ENCODE data around the gene SMURF1.
A peak's percentile ranks its signal among the peaks of the same experiment; 100 is the strongest.

Gene SMURF1

GRCh38 chr7:99083068-99083651 lies 60.7 kb downstream of the SMURF1 start:
- H4K8ac ChIP-seq (ENCODE audit: low read depth, low read length), result no peak overlapping the region
- no peak overlapping the region for H3K4ac ChIP-seq (ENCODE audit: low read length)
- peaks cover 2 to 8% of the 10 kb centered on the region in 2 donors for H3K9me3 ChIP-seq (replicated peaks in 1 of 2; ENCODE audit: control insufficient read depth in 2 of 2, insufficient read depth in 1 of 2, low read depth in 1 of 2, low read length in 2 of 2)
- H3K14ac ChIP-seq (ENCODE audit: low read length), result no peak overlapping the region
- H3K4me2 ChIP-seq (ENCODE audit: insufficient read depth, low read length, poor library complexity, severe bottlenecking), result no peak overlapping the region
- H2BK5ac ChIP-seq (ENCODE audit: low read length), result no peak overlapping the region
- H3K36me3 ChIP-seq (replicated peaks in 1 of 2; ENCODE audit: control insufficient read depth in 2 of 2, insufficient read depth in 2 of 2, low read length in 2 of 2), result peaks cover 0 to 3% of the 10 kb centered on the region in 2 donors
- peaks cover 5% of the 10 kb centered on the region for H3K79me1 ChIP-seq (ENCODE audit: low read depth, low read length)
- H2BK120ac ChIP-seq (ENCODE audit: low read depth, low read length), result no peak overlapping the region
- H3K27me3 ChIP-seq (ENCODE audit: control insufficient read depth in 3 of 3, insufficient read depth in 3 of 3, low read depth in 1 of 3, low read length in 3 of 3), result no peaks in the 10 kb centered on the region
- H3K9ac ChIP-seq (ENCODE audit: low read depth, low read length, poor library complexity), result no peak overlapping the region
- peaks cover 4 to 5% of the 10 kb centered on the region in 2 donors for H3K4me1 ChIP-seq (ENCODE audit: control insufficient read depth in 2 of 2, insufficient read depth in 1 of 2, low read depth in 1 of 2, low read length in 2 of 2)
- no peak for DNase-seq (ENCODE audit: low spot score)
- H2AFZ ChIP-seq (ENCODE audit: low read length), result no peak overlapping the region
- H3K27ac ChIP-seq (replicated peaks; ENCODE audit: low read length), result no peak overlapping the region
- H2BK12ac ChIP-seq (ENCODE audit: low read length), result no peak overlapping the region
- H3K23ac ChIP-seq (ENCODE audit: low read depth, low read length, poor library complexity), result no peak overlapping the region
- H2AK5ac ChIP-seq (ENCODE audit: low read depth, low read length), result no peak overlapping the region
- no peak overlapping the region for H4K91ac ChIP-seq (ENCODE audit: low read depth, low read length, poor library complexity)
- WGBS, 2 donors (ENCODE audit: extremely low coverage in 2 of 2, insufficient read length in 2 of 2, insufficient replicate concordance in 1 of 2), result no CpG with 5 or more reads among the region's 2 CpGs
- no peak overlapping the region for H2BK15ac ChIP-seq (ENCODE audit: low read length)
- no peak overlapping the region for H3K18ac ChIP-seq (ENCODE audit: low read length)
- H3K4me3 ChIP-seq (ENCODE audit: low read length in 2 of 2), result no peak overlapping the region

- WGBS, 2 donors (ENCODE audit: extremely low coverage in 2 of 2, insufficient read length in 2 of 2, insufficient replicate concordance in 1 of 2), result no CpG with 5 or more reads among the region's 6 CpGs
- no peak for DNase-seq (ENCODE audit: low spot score)
- no peak overlapping the region for H3K18ac ChIP-seq (ENCODE audit: low read length)
- no peak overlapping the region for H4K8ac ChIP-seq (ENCODE audit: low read depth, low read length)
- H3K4me2 ChIP-seq (ENCODE audit: insufficient read depth, low read length, poor library complexity, severe bottlenecking), result no peak overlapping the region
- H3K4me1 ChIP-seq (ENCODE audit: control insufficient read depth in 2 of 2, insufficient read depth in 1 of 2, low read depth in 1 of 2, low read length in 2 of 2), result peaks cover 4 to 5% of the 10 kb centered on the region in 2 donors
- H3K27ac ChIP-seq (replicated peaks; ENCODE audit: low read length), result no peak overlapping the region
- no peak overlapping the region for H3K9ac ChIP-seq (ENCODE audit: low read depth, low read length, poor library complexity)
- H3K4ac ChIP-seq (ENCODE audit: low read length), result no peak overlapping the region
- no peaks in the 10 kb centered on the region for H3K9me3 ChIP-seq (replicated peaks in 1 of 2; ENCODE audit: control insufficient read depth in 2 of 2, insufficient read depth in 1 of 2, low read depth in 1 of 2, low read length in 2 of 2)
- H3K36me3 ChIP-seq (replicated peaks in 1 of 2; ENCODE audit: control insufficient read depth in 2 of 2, insufficient read depth in 2 of 2, low read length in 2 of 2), result peaks cover 2 to 6% of the 10 kb centered on the region in 2 donors
- H3K14ac ChIP-seq (ENCODE audit: low read length), result no peak overlapping the region
- no peak overlapping the region for H2BK120ac ChIP-seq (ENCODE audit: low read depth, low read length)
- no peak overlapping the region for H4K91ac ChIP-seq (ENCODE audit: low read depth, low read length, poor library complexity)
- H3K27me3 ChIP-seq (ENCODE audit: control insufficient read depth in 3 of 3, insufficient read depth in 3 of 3, low read depth in 1 of 3, low read length in 3 of 3), result no peaks in the 10 kb centered on the region
- H2AFZ ChIP-seq (ENCODE audit: low read length), result no peak overlapping the region
- H3K79me1 ChIP-seq (ENCODE audit: low read depth, low read length), result peaks cover 7% of the 10 kb centered on the region
- no peak overlapping the region for H3K4me3 ChIP-seq (ENCODE audit: low read length in 2 of 2)
- no peak overlapping the region for H2BK5ac ChIP-seq (ENCODE audit: low read length)
- no peak overlapping the region for H2BK12ac ChIP-seq (ENCODE audit: low read length)
- H2BK15ac ChIP-seq (ENCODE audit: low read length), result no peak overlapping the region
- H3K23ac ChIP-seq (ENCODE audit: low read depth, low read length, poor library complexity), result no peak overlapping the region
- no peak overlapping the region for H2AK5ac ChIP-seq (ENCODE audit: low read depth, low read length)
Measured at GRCh38 chr7:99080679-99081078, 63.2 kb downstream of the SMURF1 start.

GRCh38 chr7:99079104-99079503 lies 64.8 kb downstream of the SMURF1 start:
- H2BK15ac ChIP-seq (ENCODE audit: low read length), result no peak overlapping the region
- H3K79me1 ChIP-seq (ENCODE audit: low read depth, low read length), result peaks cover 7% of the 10 kb centered on the region
- no peak overlapping the region for H3K27ac ChIP-seq (replicated peaks; ENCODE audit: low read length)
- H3K4me2 ChIP-seq (ENCODE audit: insufficient read depth, low read length, poor library complexity, severe bottlenecking), result no peak overlapping the region
- no peaks in the 10 kb centered on the region for H3K9me3 ChIP-seq (replicated peaks in 1 of 2; ENCODE audit: control insufficient read depth in 2 of 2, insufficient read depth in 1 of 2, low read depth in 1 of 2, low read length in 2 of 2)
- H3K4me1 ChIP-seq (ENCODE audit: control insufficient read depth in 2 of 2, insufficient read depth in 1 of 2, low read depth in 1 of 2, low read length in 2 of 2), result peaks cover 4 to 5% of the 10 kb centered on the region in 2 donors
- no CpG with 5 or more reads among the region's 9 CpGs for WGBS, 2 donors (ENCODE audit: extremely low coverage in 2 of 2, insufficient read length in 2 of 2, insufficient replicate concordance in 1 of 2)
- H4K91ac ChIP-seq (ENCODE audit: low read depth, low read length, poor library complexity), result no peak overlapping the region
- no peak for DNase-seq (ENCODE audit: low spot score)
- peak overlapping the region; percentile 85 for H3K23ac ChIP-seq (ENCODE audit: low read depth, low read length, poor library complexity)
- H2BK12ac ChIP-seq (ENCODE audit: low read length), result no peak overlapping the region
- no peak overlapping the region for H2AFZ ChIP-seq (ENCODE audit: low read length)
- H3K14ac ChIP-seq (ENCODE audit: low read length), result peak overlapping the region; percentile 82
- H3K36me3 ChIP-seq (replicated peaks in 1 of 2; ENCODE audit: control insufficient read depth in 2 of 2, insufficient read depth in 2 of 2, low read length in 2 of 2), result peaks cover 2 to 6% of the 10 kb centered on the region in 2 donors
- no peak overlapping the region for H3K4me3 ChIP-seq (ENCODE audit: low read length in 2 of 2)
- no peak overlapping the region for H3K4ac ChIP-seq (ENCODE audit: low read length)
- H3K27me3 ChIP-seq (ENCODE audit: control insufficient read depth in 3 of 3, insufficient read depth in 3 of 3, low read depth in 1 of 3, low read length in 3 of 3), result no peaks in the 10 kb centered on the region
- no peak overlapping the region for H2BK120ac ChIP-seq (ENCODE audit: low read depth, low read length)
- no peak overlapping the region for H2BK5ac ChIP-seq (ENCODE audit: low read length)
- H3K18ac ChIP-seq (ENCODE audit: low read length), result peak overlapping the region; percentile 24
- H4K8ac ChIP-seq (ENCODE audit: low read depth, low read length), result no peak overlapping the region
- no peak overlapping the region for H3K9ac ChIP-seq (ENCODE audit: low read depth, low read length, poor library complexity)
- H2AK5ac ChIP-seq (ENCODE audit: low read depth, low read length), result peak overlapping the region; percentile 84

GRCh38 chr7:99078416-99078815 lies 65.5 kb downstream of the SMURF1 start:
- Histone ChIP-seq H3K9ac (ENCODE audit: low read depth, low read length, poor library complexity) (no peak overlapping the region), H4K8ac (ENCODE audit: low read depth, low read length) (no peak overlapping the region), H2BK12ac (ENCODE audit: low read length) (no peak overlapping the region), H3K36me3 (replicated peaks in 1 of 2; ENCODE audit: control insufficient read depth in 2 of 2, insufficient read depth in 2 of 2, low read length in 2 of 2) (peaks cover 2 to 6% of the 10 kb centered on the region in 2 donors), H3K4me2 (ENCODE audit: insufficient read depth, low read length, poor library complexity, severe bottlenecking) (no peak overlapping the region), H3K79me1 (ENCODE audit: low read depth, low read length) (peaks cover 7% of the 10 kb centered on the region), H2BK5ac (ENCODE audit: low read length) (no peak overlapping the region), H4K91ac (ENCODE audit: low read depth, low read length, poor library complexity) (no peak overlapping the region), H3K9me3 (replicated peaks in 1 of 2; ENCODE audit: control insufficient read depth in 2 of 2, insufficient read depth in 1 of 2, low read depth in 1 of 2, low read length in 2 of 2) (no peaks in the 10 kb centered on the region), H3K4ac (ENCODE audit: low read length) (no peak overlapping the region), H2BK120ac (ENCODE audit: low read depth, low read length) (no peak overlapping the region), H3K27me3 (ENCODE audit: control insufficient read depth in 3 of 3, insufficient read depth in 3 of 3, low read depth in 1 of 3, low read length in 3 of 3) (no peaks in the 10 kb centered on the region), H3K14ac (ENCODE audit: low read length) (no peak overlapping the region), H2BK15ac (ENCODE audit: low read length) (no peak overlapping the region), H3K23ac (ENCODE audit: low read depth, low read length, poor library complexity) (no peak overlapping the region), H3K4me3 (ENCODE audit: low read length in 2 of 2) (no peak overlapping the region), H3K4me1 (ENCODE audit: control insufficient read depth in 2 of 2, insufficient read depth in 1 of 2, low read depth in 1 of 2, low read length in 2 of 2) (peaks cover 4 to 5% of the 10 kb centered on the region in 2 donors), H3K27ac (replicated peaks; ENCODE audit: low read length) (no peak overlapping the region), H3K18ac (ENCODE audit: low read length) (no peak overlapping the region), H2AK5ac (ENCODE audit: low read depth, low read length) (no peak overlapping the region), H2AFZ (ENCODE audit: low read length) (no peak overlapping the region)
- no peak for DNase-seq (ENCODE audit: low spot score)
- WGBS, 2 donors (ENCODE audit: extremely low coverage in 2 of 2, insufficient read length in 2 of 2, insufficient replicate concordance in 1 of 2), result no CpG with 5 or more reads among the region's 6 CpGs
